ENCODE results near the gene PGF.

Gene PGF

GRCh38 chr14:74891870-74892269, 63.5 kb downstream of the PGF start:
- no peak for DNase-seq
